ENCODE results near the gene PIGBOS1.
"Not testable (repeated sequence)": the region's sequence is repeated elsewhere in the genome, so short reads cannot be mapped to it uniquely, and the experiment has no call there.

PIGBOS1 gene

GRCh38 chr15:55297315-55297714 lies 21.6 kb downstream of the PIGBOS1 start:
- TF ChIP-seq, protein P1, sequence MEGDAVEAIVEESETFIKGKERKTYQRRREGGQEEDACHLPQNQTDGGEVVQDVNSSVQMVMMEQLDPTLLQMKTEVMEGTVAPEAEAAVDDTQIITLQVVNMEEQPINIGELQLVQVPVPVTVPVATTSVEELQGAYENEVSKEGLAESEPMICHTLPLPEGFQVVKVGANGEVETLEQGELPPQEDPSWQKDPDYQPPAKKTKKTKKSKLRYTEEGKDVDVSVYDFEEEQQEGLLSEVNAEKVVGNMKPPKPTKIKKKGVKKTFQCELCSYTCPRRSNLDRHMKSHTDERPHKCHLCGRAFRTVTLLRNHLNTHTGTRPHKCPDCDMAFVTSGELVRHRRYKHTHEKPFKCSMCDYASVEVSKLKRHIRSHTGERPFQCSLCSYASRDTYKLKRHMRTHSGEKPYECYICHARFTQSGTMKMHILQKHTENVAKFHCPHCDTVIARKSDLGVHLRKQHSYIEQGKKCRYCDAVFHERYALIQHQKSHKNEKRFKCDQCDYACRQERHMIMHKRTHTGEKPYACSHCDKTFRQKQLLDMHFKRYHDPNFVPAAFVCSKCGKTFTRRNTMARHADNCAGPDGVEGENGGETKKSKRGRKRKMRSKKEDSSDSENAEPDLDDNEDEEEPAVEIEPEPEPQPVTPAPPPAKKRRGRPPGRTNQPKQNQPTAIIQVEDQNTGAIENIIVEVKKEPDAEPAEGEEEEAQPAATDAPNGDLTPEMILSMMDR (conservative IDR thresholded peaks at IDR 0.05; ENCODE audit: low read length) = no peak
- DNase-seq (ENCODE audit: low read depth) = no peak
- no peak overlapping the region for H3K4me3 ChIP-seq (ENCODE audit: low read length)

DNA sequence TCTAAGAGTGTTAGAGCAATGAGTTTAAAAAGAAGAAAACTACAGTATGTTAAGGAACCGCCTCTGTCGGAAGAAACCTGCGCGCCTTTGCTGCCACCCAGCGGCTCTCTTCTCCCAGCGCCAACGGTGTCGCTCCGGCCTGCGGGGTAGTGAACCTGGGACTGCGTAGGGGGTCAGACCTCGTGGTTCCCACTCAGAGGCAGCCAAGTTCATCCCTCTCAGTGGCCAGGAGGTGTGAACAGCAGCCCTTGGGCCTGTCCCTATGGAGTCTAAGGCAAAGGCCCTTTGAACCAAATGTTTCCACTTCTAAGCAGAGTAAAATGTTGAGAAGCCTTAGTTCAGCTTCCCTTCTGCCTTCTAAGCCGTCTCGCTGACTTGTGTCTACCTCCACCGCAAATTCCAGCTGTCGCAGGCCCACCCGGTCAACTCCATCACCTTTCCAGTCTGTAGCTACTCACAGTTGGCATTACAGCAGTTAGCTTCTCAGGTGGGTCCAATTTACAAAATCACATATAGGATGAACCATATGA lies 28.3 kb downstream of the PIGBOS1 start:
- peak; percentile 74 for DNase-seq (ENCODE audit: low read depth)
- peak overlapping the region; percentile 90 for H3K4me3 ChIP-seq (ENCODE audit: low read length)
- TF ChIP-seq, protein P1 (conservative IDR thresholded peaks at IDR 0.05; ENCODE audit: low read length) = peak; percentile 90

DNA sequence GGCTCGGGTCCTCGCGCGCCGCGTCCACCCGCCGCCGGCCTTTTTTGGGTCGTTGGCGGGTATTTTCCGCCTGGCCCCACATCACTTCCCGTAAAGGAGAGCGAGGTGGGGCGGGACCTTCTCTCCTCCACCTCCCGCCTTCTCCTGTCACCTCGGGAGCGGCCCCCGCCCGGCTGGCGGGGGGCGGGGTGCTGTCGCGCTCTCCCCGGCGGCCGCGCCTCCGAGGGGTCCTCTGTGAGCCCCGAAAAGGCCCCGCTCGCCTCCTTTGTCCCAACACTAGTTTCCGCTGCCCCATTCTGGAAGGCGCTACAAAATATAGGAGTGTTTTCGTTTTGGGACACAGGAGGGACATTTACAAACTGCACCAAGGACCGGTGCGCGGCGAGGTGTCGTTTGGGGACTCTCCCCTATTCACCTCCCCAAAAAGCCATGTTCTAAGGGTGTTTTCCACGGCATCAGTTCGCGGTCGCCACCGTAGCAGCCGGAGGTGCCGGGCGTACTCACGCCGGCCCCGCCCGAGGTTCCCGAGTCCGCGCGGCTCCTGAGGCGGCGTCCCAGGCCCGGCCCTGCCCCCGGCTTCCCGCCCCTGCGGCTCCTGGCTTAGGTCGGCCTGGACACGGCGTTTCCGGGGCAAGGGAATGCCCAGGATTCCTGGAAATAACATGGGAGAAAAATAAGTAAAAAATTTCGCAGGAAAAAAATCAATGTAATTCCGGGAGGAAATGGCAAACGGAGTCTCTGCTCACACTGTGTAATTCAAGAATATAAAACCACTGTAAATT lies 29.0 kb downstream of the PIGBOS1 start, which contains the start of gene RAB27A:
TSS of gene RAB27A (minus strand) at position 68 of the 782 bp plus-strand sequence. CDS start 54,879 bp downstream, outside the sequence.
- H3K4me3 ChIP-seq (ENCODE audit: low read length) = peak within 1 kb of the TSS; percentile 90
- TF ChIP-seq, protein P1 (conservative IDR thresholded peaks at IDR 0.05; ENCODE audit: low read length) = no peak
- DNase-seq (ENCODE audit: low read depth) = peak; percentile 61

- peak overlapping the region; percentile 90 for H3K4me3 ChIP-seq (ENCODE audit: low read length)
- TF ChIP-seq, protein P1 (conservative IDR thresholded peaks at IDR 0.05; ENCODE audit: low read length) = no peak
- peak; percentile 48 for DNase-seq (ENCODE audit: low read depth)
Measured at GRCh38 chr15:55289011-55289745, 29.7 kb downstream of the PIGBOS1 start.

DNA sequence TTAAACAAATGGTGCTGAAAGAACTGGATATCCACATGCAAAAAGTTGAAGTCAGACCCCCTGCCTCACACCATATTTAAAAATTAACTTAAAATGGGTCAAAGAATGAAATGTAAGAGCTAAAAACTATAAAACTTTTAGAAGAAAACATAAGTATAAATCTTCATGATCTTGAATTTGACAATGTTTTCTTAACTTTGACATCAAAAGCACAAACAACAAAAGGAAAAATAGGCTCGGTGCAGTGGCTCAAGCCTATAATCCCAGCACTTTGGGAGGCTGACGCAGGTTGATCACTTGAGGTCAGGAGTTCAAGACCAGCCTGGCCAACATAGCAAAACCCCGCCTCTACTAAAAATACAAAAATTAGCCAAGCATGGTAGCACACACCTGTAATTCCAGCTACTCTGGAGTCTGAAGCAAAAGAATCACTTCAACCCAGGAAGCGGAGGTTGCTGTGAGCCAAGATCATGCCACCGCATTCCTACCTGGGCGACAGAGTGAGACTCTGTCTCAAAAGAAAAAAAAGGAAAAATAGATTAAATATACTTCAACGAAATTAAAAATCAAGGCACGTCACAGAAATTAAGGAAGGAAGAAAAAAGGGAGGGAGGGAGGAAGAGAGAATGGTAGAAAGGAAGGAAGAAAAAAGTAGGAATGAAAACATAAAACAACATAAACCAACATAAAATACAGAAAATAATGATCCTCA lies 30.8 kb downstream of the PIGBOS1 start:
- TF ChIP-seq, protein P1 (conservative IDR thresholded peaks at IDR 0.05; ENCODE audit: low read length) = no peak
- H3K4me3 ChIP-seq (ENCODE audit: low read length) = no peak overlapping the region; the same call in 1 of the 2 replicates
- no peak for DNase-seq (ENCODE audit: low read depth)

- not testable (repeated sequence) for H3K4me3 ChIP-seq (ENCODE audit: low read length); DNase-seq (ENCODE audit: low read depth)
Measured at GRCh38 chr15:55286442-55287189, 32.3 kb downstream of the PIGBOS1 start.

All from AG10803 (cell line).